Measurements from ENCODE around the gene GIGYF1.
A peak's percentile ranks its signal among the peaks of the same experiment; 100 is the strongest.
"Not testable (repeated sequence)": the region's sequence is repeated elsewhere in the genome, so short reads cannot be mapped to it uniquely, and the experiment has no call there.

Gene GIGYF1

GRCh38 chr7:100708395-100708794 is 14.3 kb upstream of the GIGYF1 start:
- DNase-seq = no peak

GRCh38 chr7:100706672-100707311 is 12.7 kb upstream of the GIGYF1 start:
- DNase-seq = peak in 1 of 2 experiments; percentile 37

- DNase-seq = peak; percentile 96 to 100
These were observed 12.0 kb upstream of the GIGYF1 start, which contains the start of gene POP7 for GRCh38 chr7:100705753-100706671. Gene POP7 (plus strand): TSS chr7:100706121. CDS start chr7:100706831, 710 bp downstream.

- peak; percentile 52 to 83 for DNase-seq
These were observed 11.3 kb upstream of the GIGYF1 start for GRCh38 chr7:100705320-100705752.

- DNase-seq = not testable (repeated sequence)
These were observed 7.0 kb upstream of the GIGYF1 start for GRCh38 chr7:100701089-100701488.

- no peak for DNase-seq
These were observed 5.0 kb upstream of the GIGYF1 start for GRCh38 chr7:100699018-100699417.

- DNase-seq = no peak
These were observed 2.1 kb upstream of the GIGYF1 start for GRCh38 chr7:100696123-100696521.

- DNase-seq = peak in 1 of 2 experiments; percentile 70
These were observed 545 bp downstream of the GIGYF1 start for GRCh38 chr7:100693312-100694097.

- no peak for DNase-seq
These were observed 1.5 kb downstream of the GIGYF1 start for GRCh38 chr7:100692578-100692961.

- DNase-seq = peak; percentile 79 to 95
These were observed 2.1 kb downstream of the GIGYF1 start for GRCh38 chr7:100691676-100692577.

- no peak for DNase-seq
These were observed 4.6 kb downstream of the GIGYF1 start for GRCh38 chr7:100689230-100690135.

GRCh38 chr7:100688326-100688860 is 5.7 kb downstream of the GIGYF1 start:
- no peak for DNase-seq

GRCh38 chr7:100687751-100688300 is 6.2 kb downstream of the GIGYF1 start:
- DNase-seq = no peak

GRCh38 chr7:100687261-100687660 is 6.8 kb downstream of the GIGYF1 start:
- no peak for DNase-seq

- DNase-seq = no peak
These were observed 7.2 kb downstream of the GIGYF1 start for GRCh38 chr7:100686822-100687211.

- no peak for DNase-seq
These were observed 7.7 kb downstream of the GIGYF1 start for GRCh38 chr7:100686201-100686821.

GRCh38 chr7:100685631-100686145 is 8.4 kb downstream of the GIGYF1 start:
- DNase-seq = no peak

- DNase-seq = no peak
These were observed 8.9 kb downstream of the GIGYF1 start for GRCh38 chr7:100685049-100685605.

GRCh38 chr7:100684534-100685042 is 9.5 kb downstream of the GIGYF1 start:
- no peak for DNase-seq
